Activated naive CD8-positive, alpha-beta T cell (primary cell): ENCODE results near the gene BRD1.

Experiments
- H3K27ac Mint-ChIP-seq: one replicate; pipeline ENCODE4 v1.8.0; 2021; ENCODE audit warnings: mixed read lengths
- H3K27me3 Mint-ChIP-seq: one replicate; pipeline ENCODE4 v1.8.0; 2021; ENCODE audit warnings: mixed read lengths
- H3K36me3 Mint-ChIP-seq: one replicate; pipeline ENCODE4 v1.8.0; 2021; ENCODE audit warnings: mixed read lengths
- H3K4me1 Mint-ChIP-seq: one replicate; pipeline ENCODE4 v1.8.0; 2021; ENCODE audit warnings: low read depth, mixed read lengths
- H3K4me3 Mint-ChIP-seq: one replicate; pipeline ENCODE4 v1.8.0; 2021; ENCODE audit warnings: mild to moderate bottlenecking, mixed read lengths
- H3K9me3 Mint-ChIP-seq: one replicate; pipeline ENCODE4 v1.8.0; 2021; ENCODE audit warnings: low read depth, mixed read lengths

BRD1 gene

GRCh38 chr22:49847751-49848689 is 20.3 kb upstream of the BRD1 start:
- H3K4me1 Mint-ChIP-seq = peaks cover 10% of the 10 kb centered on the region
- no peaks in the 10 kb centered on the region for H3K27me3 Mint-ChIP-seq
- peak overlapping the region; percentile 60 for H3K4me3 Mint-ChIP-seq
- H3K27ac Mint-ChIP-seq = no peak overlapping the region
- no peaks in the 10 kb centered on the region for H3K9me3 Mint-ChIP-seq
- H3K36me3 Mint-ChIP-seq = no peaks in the 10 kb centered on the region

- no peaks in the 10 kb centered on the region for H3K27me3 Mint-ChIP-seq
- H3K9me3 Mint-ChIP-seq = no peaks in the 10 kb centered on the region
- H3K4me3 Mint-ChIP-seq = no peak overlapping the region
- no peaks in the 10 kb centered on the region for H3K36me3 Mint-ChIP-seq
- H3K27ac Mint-ChIP-seq = no peak overlapping the region
- H3K4me1 Mint-ChIP-seq = peaks cover 5% of the 10 kb centered on the region
Measured at GRCh38 chr22:49845666-49846459, 18.2 kb upstream of the BRD1 start.

GRCh38 chr22:49845241-49845640 is 17.6 kb upstream of the BRD1 start:
- no peak overlapping the region for H3K4me3 Mint-ChIP-seq
- no peaks in the 10 kb centered on the region for H3K36me3 Mint-ChIP-seq
- no peak overlapping the region for H3K27ac Mint-ChIP-seq
- H3K9me3 Mint-ChIP-seq = no peaks in the 10 kb centered on the region
- H3K4me1 Mint-ChIP-seq = peaks cover 5% of the 10 kb centered on the region
- no peaks in the 10 kb centered on the region for H3K27me3 Mint-ChIP-seq

- no peaks in the 10 kb centered on the region for H3K9me3 Mint-ChIP-seq
- H3K27me3 Mint-ChIP-seq = no peaks in the 10 kb centered on the region
- H3K27ac Mint-ChIP-seq = peak overlapping the region; percentile 96
- H3K4me1 Mint-ChIP-seq = peaks cover 30% of the 10 kb centered on the region
- H3K36me3 Mint-ChIP-seq = no peaks in the 10 kb centered on the region
- H3K4me3 Mint-ChIP-seq = peak overlapping the region; percentile 85
Measured at GRCh38 chr22:49838771-49839717, 11.4 kb upstream of the BRD1 start.

GRCh38 chr22:49833340-49834007 is 5.8 kb upstream of the BRD1 start:
- Mint-ChIP-seq H3K36me3 (peaks cover 2% of the 10 kb centered on the region), H3K4me1 (peaks cover 28% of the 10 kb centered on the region), H3K9me3 (no peaks in the 10 kb centered on the region), H3K27ac (no peak overlapping the region), H3K27me3 (no peaks in the 10 kb centered on the region), H3K4me3 (no peak overlapping the region)

GRCh38 chr22:49829044-49829853 is 1.6 kb upstream of the BRD1 start:
- Mint-ChIP-seq H3K4me3 (peak overlapping the region; percentile 75), H3K27ac (peak overlapping the region; percentile 55), H3K9me3 (no peaks in the 10 kb centered on the region)

GRCh38 chr22:49828599-49828965 is 909 bp upstream of the BRD1 start:
- peak overlapping the region; percentile 46 for H3K27ac Mint-ChIP-seq
- H3K9me3 Mint-ChIP-seq = no peaks in the 10 kb centered on the region
- H3K4me3 Mint-ChIP-seq = peak overlapping the region; percentile 53
- peaks cover 7% of the 10 kb centered on the region for H3K36me3 Mint-ChIP-seq
- peaks cover 40% of the 10 kb centered on the region for H3K4me1 Mint-ChIP-seq
- no peaks in the 10 kb centered on the region for H3K27me3 Mint-ChIP-seq

More at GRCh38 chr22:49829044-49829853, 1.6 kb upstream of the BRD1 start:
- H3K36me3 Mint-ChIP-seq = peaks cover 2% of the 10 kb centered on the region
- H3K4me1 Mint-ChIP-seq = peaks cover 37% of the 10 kb centered on the region
- no peaks in the 10 kb centered on the region for H3K27me3 Mint-ChIP-seq

- Mint-ChIP-seq H3K4me1 (peaks cover 49% of the 10 kb centered on the region), H3K36me3 (peaks cover 7% of the 10 kb centered on the region), H3K9me3 (no peaks in the 10 kb centered on the region), H3K27me3 (no peaks in the 10 kb centered on the region), H3K27ac (no peak overlapping the region), H3K4me3 (no peak overlapping the region)
Measured at GRCh38 chr22:49827271-49827852, 311 bp downstream of the BRD1 start.

- Mint-ChIP-seq H3K9me3 (no peaks in the 10 kb centered on the region), H3K4me1 (peaks cover 51% of the 10 kb centered on the region), H3K36me3 (peaks cover 7% of the 10 kb centered on the region), H3K27me3 (no peaks in the 10 kb centered on the region), H3K4me3 (peak overlapping the region; percentile 92), H3K27ac (peak overlapping the region; percentile 83)
Measured at GRCh38 chr22:49826603-49827270, 936 bp downstream of the BRD1 start.

GRCh38 chr22:49825944-49826602 is 1.6 kb downstream of the BRD1 start:
- Mint-ChIP-seq H3K9me3 (no peaks in the 10 kb centered on the region), H3K4me1 (peaks cover 56% of the 10 kb centered on the region), H3K36me3 (peaks cover 7% of the 10 kb centered on the region)

GRCh38 chr22:49825436-49825835 is 2.2 kb downstream of the BRD1 start:
- Mint-ChIP-seq H3K36me3 (peaks cover 7% of the 10 kb centered on the region), H3K9me3 (no peaks in the 10 kb centered on the region), H3K4me1 (peaks cover 62% of the 10 kb centered on the region), H3K27ac (peak overlapping the region; percentile 97), H3K27me3 (no peaks in the 10 kb centered on the region), H3K4me3 (peak overlapping the region; percentile 92)

More at GRCh38 chr22:49825944-49826602, 1.6 kb downstream of the BRD1 start:
- Mint-ChIP-seq H3K27ac (peak overlapping the region; percentile 97), H3K27me3 (no peaks in the 10 kb centered on the region), H3K4me3 (peak overlapping the region; percentile 92)

GRCh38 chr22:49824936-49825335 is 2.7 kb downstream of the BRD1 start:
- H3K9me3 Mint-ChIP-seq = no peaks in the 10 kb centered on the region
- H3K4me3 Mint-ChIP-seq = peak overlapping the region; percentile 92
- H3K27ac Mint-ChIP-seq = no peak overlapping the region
- peaks cover 6% of the 10 kb centered on the region for H3K36me3 Mint-ChIP-seq
- no peaks in the 10 kb centered on the region for H3K27me3 Mint-ChIP-seq
- peaks cover 64% of the 10 kb centered on the region for H3K4me1 Mint-ChIP-seq
